Loucy (cell line): ENCODE results near the gene SLC8A2.

Experiments
- EZH2phosphoT487 ChIP-seq: fragments of 200-600 bp; IDR thresholded peaks from 2 replicates; pipeline ENCODE4 v1.6.1; 2018; ENCODE audit warnings: antibody characterized with exemption, mild to moderate bottlenecking, moderate library complexity, borderline replicate concordance
- TF ChIP-seq, protein P1 (sequence below): fragments of 200-600 bp; sonication (generic); conservative IDR thresholded peaks from 2 replicates; pipeline ENCODE4 v1.5.1; 2014; ENCODE audit warnings: mild to moderate bottlenecking, antibody characterized with exemption, low read length

DNA sequence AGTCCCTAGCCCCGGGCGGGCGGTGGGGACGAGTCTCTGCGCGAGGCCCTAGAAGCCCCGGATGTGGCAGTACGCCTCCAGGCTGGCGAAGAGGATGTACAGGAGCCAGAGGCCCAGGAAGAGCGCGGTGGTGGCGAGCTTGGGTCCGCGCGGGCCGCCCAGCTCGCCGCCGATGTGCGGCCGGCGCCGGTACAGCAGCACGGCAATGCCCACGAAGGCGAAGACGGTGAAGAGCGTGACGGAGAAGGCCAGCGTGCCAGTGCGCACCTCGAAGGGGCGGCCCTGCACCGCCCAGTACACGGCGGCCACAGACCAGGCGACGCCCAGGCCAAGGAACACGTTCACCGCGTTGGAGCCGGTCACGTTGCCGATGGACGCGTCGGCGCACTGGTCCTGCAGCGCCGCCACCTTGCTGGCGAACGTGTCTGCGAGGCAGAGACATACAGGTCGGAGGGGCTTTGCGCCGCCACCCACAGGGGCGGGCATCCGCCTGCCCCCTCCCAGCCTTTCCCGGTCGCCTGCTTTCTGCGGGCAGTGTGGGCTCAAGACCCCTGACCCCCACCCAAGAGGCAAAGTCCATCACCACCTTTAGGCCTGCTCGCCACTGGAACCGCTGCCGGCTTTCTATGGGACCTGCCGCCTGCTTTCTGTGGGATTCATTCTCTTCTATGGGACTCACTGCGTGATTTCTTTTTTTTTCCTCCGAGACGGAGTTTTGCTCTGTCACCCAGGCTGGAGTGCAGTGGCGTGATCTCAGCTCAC, 41.5 kb downstream of the SLC8A2 start:
- TF ChIP-seq, protein P1, sequence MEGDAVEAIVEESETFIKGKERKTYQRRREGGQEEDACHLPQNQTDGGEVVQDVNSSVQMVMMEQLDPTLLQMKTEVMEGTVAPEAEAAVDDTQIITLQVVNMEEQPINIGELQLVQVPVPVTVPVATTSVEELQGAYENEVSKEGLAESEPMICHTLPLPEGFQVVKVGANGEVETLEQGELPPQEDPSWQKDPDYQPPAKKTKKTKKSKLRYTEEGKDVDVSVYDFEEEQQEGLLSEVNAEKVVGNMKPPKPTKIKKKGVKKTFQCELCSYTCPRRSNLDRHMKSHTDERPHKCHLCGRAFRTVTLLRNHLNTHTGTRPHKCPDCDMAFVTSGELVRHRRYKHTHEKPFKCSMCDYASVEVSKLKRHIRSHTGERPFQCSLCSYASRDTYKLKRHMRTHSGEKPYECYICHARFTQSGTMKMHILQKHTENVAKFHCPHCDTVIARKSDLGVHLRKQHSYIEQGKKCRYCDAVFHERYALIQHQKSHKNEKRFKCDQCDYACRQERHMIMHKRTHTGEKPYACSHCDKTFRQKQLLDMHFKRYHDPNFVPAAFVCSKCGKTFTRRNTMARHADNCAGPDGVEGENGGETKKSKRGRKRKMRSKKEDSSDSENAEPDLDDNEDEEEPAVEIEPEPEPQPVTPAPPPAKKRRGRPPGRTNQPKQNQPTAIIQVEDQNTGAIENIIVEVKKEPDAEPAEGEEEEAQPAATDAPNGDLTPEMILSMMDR = no peak
- TF ChIP-seq EZH2phosphoT487 = no peak
